Iris pigment epithelial cell (primary cell): ENCODE results near the gene SLC25A27.
A peak's percentile ranks its signal among the peaks of the same experiment; 100 is the strongest.

Experiments
- DNase-seq: peaks from one replicate; pipeline ENCODE4 v3.0.0-alpha.2; 2011; ENCODE audit warnings: low read depth

Gene SLC25A27

DNA sequence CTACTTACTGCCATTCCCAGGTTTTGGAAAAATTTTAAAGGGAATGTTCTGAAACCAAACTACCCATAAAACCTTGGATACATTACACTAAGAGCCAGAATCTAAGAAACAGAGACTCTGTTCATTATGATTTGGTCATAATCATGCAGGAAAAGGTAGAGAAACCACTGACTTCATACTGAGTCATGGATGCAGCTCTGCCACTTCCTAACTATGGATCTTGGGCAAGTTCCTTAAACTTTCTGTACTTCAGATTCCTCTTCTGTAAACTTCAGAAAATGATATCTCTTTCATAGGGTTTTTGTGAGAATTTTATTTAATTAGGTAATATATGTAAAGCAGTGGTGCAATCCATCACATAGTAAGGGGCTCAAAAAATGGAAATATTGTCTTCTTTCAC is 62.4 kb downstream of the SLC25A27 start:
- DNase-seq, result no peak

DNA sequence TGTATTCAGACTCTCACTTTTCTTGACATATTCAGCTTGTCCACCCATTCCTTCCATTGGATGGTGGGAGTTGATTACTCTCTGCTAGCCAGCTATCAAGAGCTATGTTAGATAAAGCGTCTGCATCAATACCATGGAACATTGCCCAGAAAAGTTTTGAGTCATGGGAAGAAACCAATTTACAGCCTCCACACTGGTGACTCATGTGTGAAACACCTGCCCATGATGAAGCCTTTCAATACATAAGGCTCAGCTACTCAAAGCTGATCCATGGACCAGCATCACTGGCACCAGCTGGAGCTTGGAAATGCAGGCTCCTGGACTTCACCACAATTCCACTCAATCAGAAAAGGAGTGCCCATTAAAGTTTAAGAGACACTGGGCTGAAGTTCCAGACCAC is 66.3 kb downstream of the SLC25A27 start:
- peak; percentile 72 for DNase-seq

DNA sequence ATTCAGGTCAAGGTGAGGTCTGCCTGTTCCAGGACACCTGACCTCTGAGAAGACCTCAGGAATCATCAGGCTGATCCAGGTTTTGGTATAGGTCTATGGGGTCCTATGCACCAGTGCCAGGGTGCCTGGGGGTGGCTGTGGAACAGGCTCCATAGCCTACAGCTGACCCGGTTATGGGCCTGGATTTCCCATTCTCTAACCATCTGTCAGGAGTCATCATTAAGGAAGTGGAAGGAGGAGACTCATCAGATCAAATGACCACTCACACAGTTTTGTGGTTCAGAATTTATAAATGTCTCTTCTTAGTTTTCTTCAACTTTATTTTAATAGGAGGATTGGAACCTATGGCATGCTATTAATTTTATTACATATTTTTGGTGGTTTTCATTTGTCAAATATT is 67.6 kb downstream of the SLC25A27 start:
- DNase-seq, result no peak
